ENCODE data around the gene MME. TPM values are rescaled to one million over a fixed set of nuclear protein-coding genes. Genes with fewer than 3 reads are reported as not detected.

Gene MME
- polyA plus RNA-seq, 2 donors, result 0.12 to 0.20 TPM

- H3K27ac ChIP-seq (ENCODE audit: low read depth in 2 of 2, low read length in 1 of 2), result no peak overlapping the region
Measured at GRCh38 chr3:155079468-155079745, 712 bp upstream of the MME start.

GRCh38 chr3:155080692-155081091 is 573 bp downstream of the MME start:
- H3K27ac ChIP-seq (ENCODE audit: low read depth in 2 of 2, low read length in 1 of 2), result no peak overlapping the region

More at GRCh38 chr3:155079468-155079745, 712 bp upstream of the MME start:
- H3K36me3 ChIP-seq (ENCODE audit: control insufficient read depth in 2 of 2, insufficient read depth in 2 of 2, low read length in 1 of 2), result no peaks in the 10 kb centered on the region
- WGBS, 2 donors, result 2 to 3% methylated on average over 21 of the region's 21 CpGs
- peaks cover 0 to 9% of the 10 kb centered on the region in 2 donors for H3K27me3 ChIP-seq (ENCODE audit: control insufficient read depth in 1 of 2, insufficient read depth in 2 of 2, low read length in 2 of 2)
- H3K4me3 ChIP-seq (ENCODE audit: low read depth in 1 of 2, low read length in 2 of 2), result peak overlapping the region; percentile 38 to 46
- no peaks in the 10 kb centered on the region for H3K4me1 ChIP-seq (ENCODE audit: control insufficient read depth in 2 of 2, insufficient read depth in 2 of 2, low read length in 1 of 2)
- H3K9me3 ChIP-seq (ENCODE audit: control insufficient read depth in 2 of 2, insufficient read depth in 1 of 2, low read depth in 1 of 2, low read length in 1 of 2), result no peaks in the 10 kb centered on the region

GRCh38 chr3:155083313-155083905 is 3.3 kb downstream of the MME start:
- H3K27me3 ChIP-seq (ENCODE audit: control insufficient read depth in 1 of 2, insufficient read depth in 2 of 2, low read length in 2 of 2), result no peaks in the 10 kb centered on the region
- H3K27ac ChIP-seq (ENCODE audit: low read depth in 2 of 2, low read length in 1 of 2), result no peak overlapping the region
- no peak overlapping the region for H3K4me3 ChIP-seq (ENCODE audit: low read depth in 1 of 2, low read length in 2 of 2)
- WGBS, 2 donors, result 30 to 39% methylated on average over 2 of the region's 2 CpGs
- H3K9me3 ChIP-seq (ENCODE audit: control insufficient read depth in 2 of 2, insufficient read depth in 1 of 2, low read depth in 1 of 2, low read length in 1 of 2), result no peaks in the 10 kb centered on the region
- no peaks in the 10 kb centered on the region for H3K36me3 ChIP-seq (ENCODE audit: control insufficient read depth in 2 of 2, insufficient read depth in 2 of 2, low read length in 1 of 2)
- H3K4me1 ChIP-seq (ENCODE audit: control insufficient read depth in 2 of 2, insufficient read depth in 2 of 2, low read length in 1 of 2), result no peaks in the 10 kb centered on the region

More at GRCh38 chr3:155080692-155081091, 573 bp downstream of the MME start:
- Histone ChIP-seq H3K27me3 (ENCODE audit: control insufficient read depth in 1 of 2, insufficient read depth in 2 of 2, low read length in 2 of 2) (peaks cover 0 to 9% of the 10 kb centered on the region in 2 donors), H3K4me3 (ENCODE audit: low read depth in 1 of 2, low read length in 2 of 2) (no peak overlapping the region), H3K9me3 (ENCODE audit: control insufficient read depth in 2 of 2, insufficient read depth in 1 of 2, low read depth in 1 of 2, low read length in 1 of 2) (no peaks in the 10 kb centered on the region), H3K36me3 (ENCODE audit: control insufficient read depth in 2 of 2, insufficient read depth in 2 of 2, low read length in 1 of 2) (no peaks in the 10 kb centered on the region), H3K4me1 (ENCODE audit: control insufficient read depth in 2 of 2, insufficient read depth in 2 of 2, low read length in 1 of 2) (no peaks in the 10 kb centered on the region)
- 35 to 41% methylated on average over 8 of the region's 8 CpGs for WGBS, 2 donors

- Histone ChIP-seq H3K27me3 (ENCODE audit: control insufficient read depth in 1 of 2, insufficient read depth in 2 of 2, low read length in 2 of 2) (no peaks in the 10 kb centered on the region), H3K9me3 (ENCODE audit: control insufficient read depth in 2 of 2, insufficient read depth in 1 of 2, low read depth in 1 of 2, low read length in 1 of 2) (no peaks in the 10 kb centered on the region), H3K4me1 (ENCODE audit: control insufficient read depth in 2 of 2, insufficient read depth in 2 of 2, low read length in 1 of 2) (no peaks in the 10 kb centered on the region), H3K27ac (ENCODE audit: low read depth in 2 of 2, low read length in 1 of 2) (no peak overlapping the region), H3K4me3 (ENCODE audit: low read depth in 1 of 2, low read length in 2 of 2) (no peak overlapping the region), H3K36me3 (ENCODE audit: control insufficient read depth in 2 of 2, insufficient read depth in 2 of 2, low read length in 1 of 2) (no peaks in the 10 kb centered on the region)
- WGBS, 2 donors, result 29 to 46% methylated on average over 2 of the region's 2 CpGs
Measured at GRCh38 chr3:155084567-155084966, 4.4 kb downstream of the MME start.

GRCh38 chr3:155086051-155086450 is 5.9 kb downstream of the MME start:
- Histone ChIP-seq H3K36me3 (ENCODE audit: control insufficient read depth in 2 of 2, insufficient read depth in 2 of 2, low read length in 1 of 2) (no peaks in the 10 kb centered on the region), H3K4me3 (ENCODE audit: low read depth in 1 of 2, low read length in 2 of 2) (no peak overlapping the region), H3K27me3 (ENCODE audit: control insufficient read depth in 1 of 2, insufficient read depth in 2 of 2, low read length in 2 of 2) (no peaks in the 10 kb centered on the region), H3K27ac (ENCODE audit: low read depth in 2 of 2, low read length in 1 of 2) (no peak overlapping the region), H3K4me1 (ENCODE audit: control insufficient read depth in 2 of 2, insufficient read depth in 2 of 2, low read length in 1 of 2) (no peaks in the 10 kb centered on the region), H3K9me3 (ENCODE audit: control insufficient read depth in 2 of 2, insufficient read depth in 1 of 2, low read depth in 1 of 2, low read length in 1 of 2) (no peaks in the 10 kb centered on the region)
- WGBS, 2 donors, result 93 to 94% methylated on average over 1 of the region's 1 CpG

- Histone ChIP-seq H3K4me3 (ENCODE audit: low read depth in 1 of 2, low read length in 2 of 2) (no peak overlapping the region), H3K36me3 (ENCODE audit: control insufficient read depth in 2 of 2, insufficient read depth in 2 of 2, low read length in 1 of 2) (no peaks in the 10 kb centered on the region), H3K27me3 (ENCODE audit: control insufficient read depth in 1 of 2, insufficient read depth in 2 of 2, low read length in 2 of 2) (no peaks in the 10 kb centered on the region), H3K9me3 (ENCODE audit: control insufficient read depth in 2 of 2, insufficient read depth in 1 of 2, low read depth in 1 of 2, low read length in 1 of 2) (no peaks in the 10 kb centered on the region), H3K27ac (ENCODE audit: low read depth in 2 of 2, low read length in 1 of 2) (no peak overlapping the region), H3K4me1 (ENCODE audit: control insufficient read depth in 2 of 2, insufficient read depth in 2 of 2, low read length in 1 of 2) (no peaks in the 10 kb centered on the region)
- WGBS, 2 donors, result 72 to 83% methylated on average over 2 of the region's 2 CpGs
Measured at GRCh38 chr3:155088706-155089345, 8.7 kb downstream of the MME start.

- 85 to 88% methylated on average over 7 of the region's 7 CpGs for WGBS, 2 donors
- Histone ChIP-seq H3K9me3 (ENCODE audit: control insufficient read depth in 2 of 2, insufficient read depth in 1 of 2, low read depth in 1 of 2, low read length in 1 of 2) (no peaks in the 10 kb centered on the region), H3K27ac (ENCODE audit: low read depth in 2 of 2, low read length in 1 of 2) (no peak overlapping the region), H3K4me3 (ENCODE audit: low read depth in 1 of 2, low read length in 2 of 2) (no peak overlapping the region), H3K4me1 (ENCODE audit: control insufficient read depth in 2 of 2, insufficient read depth in 2 of 2, low read length in 1 of 2) (no peaks in the 10 kb centered on the region), H3K36me3 (ENCODE audit: control insufficient read depth in 2 of 2, insufficient read depth in 2 of 2, low read length in 1 of 2) (no peaks in the 10 kb centered on the region), H3K27me3 (ENCODE audit: control insufficient read depth in 1 of 2, insufficient read depth in 2 of 2, low read length in 2 of 2) (no peaks in the 10 kb centered on the region)
Measured at GRCh38 chr3:155089495-155089894, 9.4 kb downstream of the MME start.

GRCh38 chr3:155093261-155093660 is 13.1 kb downstream of the MME start:
- Histone ChIP-seq H3K4me1 (ENCODE audit: control insufficient read depth in 2 of 2, insufficient read depth in 2 of 2, low read length in 1 of 2) (no peaks in the 10 kb centered on the region), H3K36me3 (ENCODE audit: control insufficient read depth in 2 of 2, insufficient read depth in 2 of 2, low read length in 1 of 2) (no peaks in the 10 kb centered on the region), H3K4me3 (ENCODE audit: low read depth in 1 of 2, low read length in 2 of 2) (no peak overlapping the region), H3K27ac (ENCODE audit: low read depth in 2 of 2, low read length in 1 of 2) (no peak overlapping the region), H3K27me3 (ENCODE audit: control insufficient read depth in 1 of 2, insufficient read depth in 2 of 2, low read length in 2 of 2) (no peaks in the 10 kb centered on the region), H3K9me3 (ENCODE audit: control insufficient read depth in 2 of 2, insufficient read depth in 1 of 2, low read depth in 1 of 2, low read length in 1 of 2) (no peaks in the 10 kb centered on the region)
- WGBS, 2 donors, result 52 to 68% methylated on average over 7 of the region's 7 CpGs

GRCh38 chr3:155096303-155097008 is 16.3 kb downstream of the MME start:
- Histone ChIP-seq H3K4me1 (ENCODE audit: control insufficient read depth in 2 of 2, insufficient read depth in 2 of 2, low read length in 1 of 2) (no peaks in the 10 kb centered on the region), H3K36me3 (ENCODE audit: control insufficient read depth in 2 of 2, insufficient read depth in 2 of 2, low read length in 1 of 2) (no peaks in the 10 kb centered on the region), H3K9me3 (ENCODE audit: control insufficient read depth in 2 of 2, insufficient read depth in 1 of 2, low read depth in 1 of 2, low read length in 1 of 2) (no peaks in the 10 kb centered on the region), H3K27ac (ENCODE audit: low read depth in 2 of 2, low read length in 1 of 2) (no peak overlapping the region), H3K27me3 (ENCODE audit: control insufficient read depth in 1 of 2, insufficient read depth in 2 of 2, low read length in 2 of 2) (no peaks in the 10 kb centered on the region), H3K4me3 (ENCODE audit: low read depth in 1 of 2, low read length in 2 of 2) (no peak overlapping the region)
- 84 to 85% methylated on average over 4 of the region's 4 CpGs for WGBS, 2 donors

GRCh38 chr3:155097009-155097349 is 16.9 kb downstream of the MME start:
- H3K4me3 ChIP-seq (ENCODE audit: low read depth in 1 of 2, low read length in 2 of 2), result no peak overlapping the region
- no peaks in the 10 kb centered on the region for H3K27me3 ChIP-seq (ENCODE audit: control insufficient read depth in 1 of 2, insufficient read depth in 2 of 2, low read length in 2 of 2)
- 89 to 96% methylated on average over 2 of the region's 2 CpGs for WGBS, 2 donors
- no peaks in the 10 kb centered on the region for H3K36me3 ChIP-seq (ENCODE audit: control insufficient read depth in 2 of 2, insufficient read depth in 2 of 2, low read length in 1 of 2)
- no peaks in the 10 kb centered on the region for H3K9me3 ChIP-seq (ENCODE audit: control insufficient read depth in 2 of 2, insufficient read depth in 1 of 2, low read depth in 1 of 2, low read length in 1 of 2)
- H3K27ac ChIP-seq (ENCODE audit: low read depth in 2 of 2, low read length in 1 of 2), result no peak overlapping the region
- H3K4me1 ChIP-seq (ENCODE audit: control insufficient read depth in 2 of 2, insufficient read depth in 2 of 2, low read length in 1 of 2), result no peaks in the 10 kb centered on the region
